ENCODE data around the gene SHH. TPM values are rescaled to one million over a fixed set of nuclear protein-coding genes. Genes with fewer than 3 reads are reported as not detected.
A peak's percentile ranks its signal among the peaks of the same experiment; 100 is the strongest.

Gene SHH
- 0.10 TPM for polyA plus RNA-seq (ENCODE audit: insufficient read length)

- no peak for DNase-seq
Observed at GRCh38 chr7:155811895-155812761, at the start of gene SHH. TSS of gene SHH (minus strand) at chr7:155812463. CDS start at chr7:155812122, 341 bp downstream.

GRCh38 chr7:155861480-155861868, 49.2 kb upstream of the SHH start:
- no peak for DNase-seq

DNA sequence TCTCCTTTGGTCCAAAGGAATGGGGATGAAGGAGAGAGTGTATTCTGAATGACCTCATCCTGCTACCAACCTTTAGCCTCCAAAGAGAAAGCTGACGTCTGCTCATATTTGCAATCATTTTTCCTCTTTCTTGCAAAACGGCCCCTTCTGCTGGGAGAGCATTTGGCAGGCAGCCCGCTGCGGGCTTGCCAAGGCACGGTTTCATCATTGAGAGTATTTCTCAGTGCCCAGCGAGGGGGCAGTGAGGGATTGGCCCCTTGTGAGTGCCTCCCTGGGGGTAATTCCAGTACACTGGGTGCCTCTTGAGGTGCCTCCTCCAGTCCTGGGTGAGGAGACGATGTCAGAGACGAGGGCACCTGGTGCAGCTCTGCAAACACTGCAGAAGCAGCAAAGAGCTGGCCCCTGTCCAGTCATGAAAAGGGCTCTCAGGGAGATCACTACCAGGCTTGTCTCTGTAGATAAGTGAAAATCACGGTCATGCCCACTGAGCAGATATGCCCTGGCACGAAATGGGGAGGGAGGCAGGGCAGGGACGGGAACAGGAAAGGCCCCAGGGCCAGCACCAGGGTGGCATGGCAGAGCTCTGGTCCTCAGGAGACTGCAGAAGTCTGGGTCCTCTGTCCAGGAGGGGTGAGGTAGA, 48.7 kb upstream of the SHH start:
- peak; percentile 14 for DNase-seq

GRCh38 chr7:155860461-155860839, 48.2 kb upstream of the SHH start:
- no peak for DNase-seq

DNA sequence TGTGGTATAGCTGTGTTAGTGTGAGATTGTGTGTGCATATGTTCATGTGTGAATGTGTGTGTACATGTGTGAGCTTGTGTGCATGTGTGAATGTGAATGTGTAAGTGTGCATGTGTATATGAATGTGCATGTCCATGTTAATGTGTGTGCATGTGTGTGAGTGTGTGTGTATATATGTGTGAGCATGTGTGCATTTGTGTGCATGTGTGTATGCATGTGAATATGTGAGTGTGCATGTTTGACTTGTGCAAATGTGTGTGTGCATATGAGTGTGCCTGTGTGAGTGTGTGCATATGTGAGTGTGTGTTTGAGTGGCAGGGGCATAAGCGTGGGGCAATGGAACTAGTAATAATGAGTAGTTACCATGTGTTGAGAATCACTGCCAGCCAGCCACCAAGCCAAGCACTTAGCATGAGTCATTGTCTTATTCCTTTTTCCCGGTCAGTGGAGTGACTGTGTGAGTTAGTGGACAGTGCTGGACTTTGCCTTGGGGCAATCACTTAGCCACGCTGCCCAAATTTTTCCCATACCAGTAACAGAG, 46.3 kb upstream of the SHH start:
- no peak for DNase-seq

DNA sequence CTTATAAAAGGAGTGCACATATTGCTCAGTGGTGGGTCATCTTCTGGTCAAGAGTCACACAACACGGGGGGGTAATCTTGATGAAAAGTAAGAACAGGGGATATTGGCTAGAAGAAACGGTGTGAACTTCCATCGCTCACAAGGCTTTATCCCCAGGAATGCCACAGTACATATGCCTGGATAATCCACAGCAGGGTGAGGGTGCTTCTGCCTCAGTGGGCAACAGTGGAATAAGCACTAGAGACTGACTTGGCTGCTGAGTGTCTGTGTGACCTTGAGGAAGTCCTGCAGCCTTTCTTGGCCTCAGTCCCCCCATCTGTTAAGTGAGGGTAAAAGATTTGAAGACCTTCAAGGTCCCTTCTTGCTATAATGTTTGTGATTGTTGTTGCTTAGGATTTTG, 44.9 kb upstream of the SHH start:
- DNase-seq = no peak

GRCh38 chr7:155856656-155857055, 44.4 kb upstream of the SHH start:
- DNase-seq = no peak

GRCh38 chr7:155852426-155853301, 40.4 kb upstream of the SHH start:
- no peak for DNase-seq

GRCh38 chr7:155851892-155852291, 39.6 kb upstream of the SHH start:
- no peak for DNase-seq

- DNase-seq = no peak
Observed at GRCh38 chr7:155850766-155851678, 38.8 kb upstream of the SHH start.

DNA sequence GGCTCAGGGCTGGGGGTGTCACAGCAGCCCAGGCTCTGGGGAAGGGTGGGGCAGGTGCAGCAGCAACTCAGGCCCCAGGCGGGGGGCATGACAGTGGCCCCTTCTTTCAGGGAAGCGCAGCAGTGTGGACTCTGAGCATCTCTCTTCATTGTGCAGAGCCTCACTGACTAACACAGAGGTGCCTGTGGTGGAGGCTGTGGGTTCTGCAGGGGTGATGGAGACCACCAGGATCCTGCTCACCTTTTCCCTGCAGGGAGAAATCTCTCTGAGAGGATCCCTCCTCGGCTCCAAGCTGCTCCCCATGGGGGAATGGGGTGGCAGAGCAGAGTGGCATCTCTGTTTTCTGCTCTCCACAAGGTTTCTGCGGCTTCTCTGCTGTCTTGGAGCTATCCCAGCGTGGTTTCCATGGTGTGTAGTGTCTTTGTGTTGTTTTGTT, 37.8 kb upstream of the SHH start:
- DNase-seq = no peak

DNA sequence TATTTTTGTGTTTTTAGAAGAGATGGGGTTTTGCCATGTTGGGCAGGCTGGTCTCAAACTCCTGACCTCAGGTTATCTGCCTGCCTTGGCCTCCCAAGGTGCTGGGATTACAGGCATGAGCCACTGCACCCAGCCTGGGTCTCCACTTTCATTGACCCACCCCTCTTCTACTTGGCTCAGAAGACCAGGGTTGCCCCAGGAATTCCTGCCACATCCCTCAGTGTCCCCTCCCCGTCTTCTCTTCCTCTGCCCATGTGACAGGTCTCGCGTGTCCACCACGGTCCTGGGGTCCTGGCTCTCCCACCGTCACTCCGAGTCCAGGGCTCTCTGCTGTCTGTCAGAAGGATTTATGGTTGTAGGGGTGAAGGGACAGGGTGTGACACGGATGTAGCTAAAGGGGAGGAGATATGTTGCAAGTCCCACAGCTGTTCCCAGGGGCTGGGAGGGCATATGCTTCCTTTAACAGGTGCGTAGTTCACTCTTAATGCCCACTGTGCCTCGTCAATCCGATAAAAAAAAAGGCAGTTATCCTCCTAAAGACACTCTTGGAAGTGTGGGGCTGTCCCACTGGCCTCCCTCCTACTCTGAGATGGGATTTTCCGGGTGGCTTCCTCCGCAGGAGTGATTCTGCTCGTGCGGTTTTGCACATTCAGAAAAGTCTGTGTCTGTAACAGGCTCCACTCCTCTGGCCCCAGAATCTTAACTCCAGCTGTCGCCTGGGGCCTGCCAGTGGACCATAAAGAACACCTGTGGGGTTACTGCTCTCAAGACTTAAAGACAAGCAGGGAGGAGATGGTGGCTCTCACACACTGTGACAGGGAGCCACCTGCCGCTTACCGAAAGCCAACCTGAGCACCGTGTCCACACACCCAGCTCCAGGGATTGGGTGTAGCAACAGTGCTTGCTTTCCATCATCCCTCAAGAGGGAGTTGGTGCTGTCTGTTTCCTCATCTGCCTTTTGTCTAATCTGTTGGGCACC, 36.7 kb upstream of the SHH start:
- no peak for DNase-seq

DNA sequence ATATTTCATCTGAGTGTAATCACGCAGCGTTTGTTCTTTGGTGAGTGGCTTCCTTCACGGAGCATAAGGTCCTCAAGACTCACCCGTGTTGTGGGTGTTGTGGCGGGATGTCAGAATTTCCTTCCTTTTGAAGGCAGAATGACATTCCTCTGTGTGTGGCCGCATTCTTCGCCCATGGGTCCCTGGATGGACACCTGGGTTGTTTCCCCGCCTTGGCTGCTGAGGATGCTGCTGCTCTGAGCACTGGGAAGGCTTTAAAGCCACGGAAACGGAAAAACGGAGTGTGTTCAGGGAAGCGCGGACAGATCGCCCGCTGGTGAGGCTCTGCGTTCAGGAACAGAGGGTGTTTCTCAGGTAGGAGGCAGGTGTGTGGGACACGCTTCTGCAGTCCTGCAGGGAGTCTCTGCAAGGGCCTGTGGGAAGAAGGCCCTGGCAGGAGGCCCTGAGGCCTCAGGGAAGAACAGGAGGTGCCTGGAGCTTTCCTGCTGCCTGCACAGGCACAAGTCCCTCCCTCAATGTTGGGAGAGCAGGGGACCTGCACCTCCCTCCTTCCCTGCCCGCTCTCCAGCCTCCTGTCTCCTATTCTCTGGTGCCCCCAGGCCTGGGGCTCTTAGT, 35.7 kb upstream of the SHH start:
- DNase-seq = no peak

DNA sequence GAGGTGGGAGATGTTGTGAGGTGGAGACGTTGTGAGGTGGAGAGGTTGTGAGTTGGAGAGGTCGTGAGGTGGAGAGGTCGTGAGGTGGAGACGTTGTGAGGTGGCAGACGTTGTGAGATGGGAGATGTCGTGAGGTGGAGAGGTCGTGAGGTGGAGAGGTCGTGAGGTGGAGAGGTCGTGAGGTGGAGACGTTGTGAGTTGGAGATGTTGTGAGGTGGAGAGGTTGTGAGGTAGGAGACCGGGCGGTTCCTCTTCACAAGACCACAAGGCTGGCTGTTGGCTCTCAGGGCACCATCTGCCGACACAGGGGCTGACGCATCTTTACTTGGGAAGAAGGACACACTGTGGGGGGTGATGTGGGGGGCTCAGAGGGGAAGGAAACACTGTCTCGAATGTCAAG, 34.7 kb upstream of the SHH start:
- no peak for DNase-seq

DNA sequence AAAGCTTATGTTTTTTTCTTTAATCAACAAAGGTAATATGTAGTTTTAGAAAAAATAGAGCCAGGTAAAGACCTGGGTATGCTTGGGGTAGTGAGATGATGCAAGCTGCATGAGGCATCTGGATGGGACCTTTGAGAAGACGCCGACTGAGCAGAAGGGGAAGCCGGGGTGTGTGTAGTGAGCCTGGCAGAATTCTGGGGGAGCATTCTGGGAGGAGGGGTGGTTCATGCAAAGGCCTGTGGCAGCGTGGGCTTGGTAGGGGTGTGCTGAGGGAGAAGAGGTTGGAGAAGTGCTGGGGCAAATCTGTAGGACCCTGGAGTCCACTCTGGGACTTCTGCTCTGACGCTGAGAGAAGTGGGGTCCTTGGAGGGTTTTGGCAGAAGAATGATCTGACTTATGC, 33.9 kb upstream of the SHH start:
- DNase-seq = no peak

DNA sequence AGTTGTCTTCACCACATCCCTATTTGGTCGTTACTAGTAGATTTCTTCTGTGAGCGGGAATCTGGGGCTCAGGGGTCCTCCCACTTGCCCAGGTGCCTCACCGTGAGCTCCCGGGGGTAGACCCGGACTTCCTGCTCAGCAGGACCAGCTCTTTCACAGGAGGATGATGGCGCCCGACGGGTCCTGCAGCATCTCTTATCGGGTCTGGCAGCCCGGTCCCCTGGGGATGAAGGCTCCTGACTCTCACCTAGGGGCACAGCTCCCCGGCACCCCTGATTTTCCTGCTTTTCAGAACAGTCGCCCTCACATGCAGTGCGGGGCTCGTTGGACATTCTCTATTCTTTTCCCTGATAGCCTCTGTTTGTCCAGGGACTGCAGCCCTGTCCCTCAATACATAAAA, 33.0 kb upstream of the SHH start:
- DNase-seq = no peak

DNA sequence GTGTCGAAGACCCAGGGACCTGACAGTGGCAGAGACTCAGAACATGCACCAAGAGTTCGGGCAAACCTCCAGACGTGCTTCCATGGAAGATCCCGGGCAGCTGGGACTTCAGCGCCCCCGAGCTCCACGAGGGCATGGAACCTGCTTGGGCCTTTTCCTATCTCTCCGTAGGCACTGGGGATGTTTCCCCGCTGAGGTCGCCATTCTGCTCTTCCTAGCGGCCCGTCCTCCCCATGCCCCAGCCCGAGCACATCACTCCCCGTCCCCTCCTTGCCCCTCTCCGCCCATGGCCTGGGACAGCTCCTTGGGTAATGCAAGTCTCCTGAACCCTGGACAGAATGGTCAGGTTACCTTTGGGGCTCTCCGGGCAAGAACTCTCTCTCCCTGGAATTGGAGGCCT, 32.3 kb upstream of the SHH start:
- DNase-seq = no peak

- DNase-seq = no peak
Observed at GRCh38 chr7:155844019-155844453, 31.8 kb upstream of the SHH start.

DNA sequence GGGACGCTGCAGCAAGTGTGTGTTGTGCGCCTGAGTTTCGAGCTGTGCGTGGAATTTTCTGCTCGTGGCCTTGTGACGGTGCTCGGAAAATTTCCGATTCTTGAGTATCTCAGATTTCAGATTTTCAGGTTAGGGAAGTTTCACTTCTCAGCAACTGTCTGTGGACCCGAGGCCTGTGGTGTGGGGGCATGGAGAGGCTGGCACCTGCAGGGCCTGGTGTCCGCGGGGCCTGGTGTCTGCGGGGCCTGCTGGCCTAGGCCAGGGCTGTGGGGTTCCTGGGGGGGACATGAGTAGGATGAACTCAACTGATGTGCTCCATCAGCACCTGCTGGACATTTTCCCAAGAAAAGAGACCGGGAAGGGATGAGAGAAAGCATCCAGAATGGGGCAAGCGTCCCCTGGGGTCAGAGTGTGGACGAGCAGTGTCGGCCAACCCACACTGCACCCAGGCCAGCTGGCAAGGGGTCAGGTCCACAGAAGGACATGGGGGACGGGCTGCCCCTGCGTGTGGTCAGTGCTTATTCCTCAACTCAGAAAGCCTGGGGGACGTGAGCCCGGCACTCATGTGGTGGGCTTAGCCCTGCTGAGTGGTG, 31.3 kb upstream of the SHH start:
- DNase-seq = no peak

Measured in hindlimb muscle (tissue), 1 donor.